Glomerular visceral epithelial cell (primary cell): Measurements from ENCODE around the gene SEC63.
"Not testable (repeated sequence)": the region's sequence is repeated elsewhere in the genome, so short reads cannot be mapped to it uniquely, and the experiment has no call there.

ENCODE experiments used
- DNase-seq: peaks from one replicate; pipeline ENCODE4 v3.0.0-alpha.2; 2016; ENCODE audit errors: extremely low spot score

SEC63 gene

DNA sequence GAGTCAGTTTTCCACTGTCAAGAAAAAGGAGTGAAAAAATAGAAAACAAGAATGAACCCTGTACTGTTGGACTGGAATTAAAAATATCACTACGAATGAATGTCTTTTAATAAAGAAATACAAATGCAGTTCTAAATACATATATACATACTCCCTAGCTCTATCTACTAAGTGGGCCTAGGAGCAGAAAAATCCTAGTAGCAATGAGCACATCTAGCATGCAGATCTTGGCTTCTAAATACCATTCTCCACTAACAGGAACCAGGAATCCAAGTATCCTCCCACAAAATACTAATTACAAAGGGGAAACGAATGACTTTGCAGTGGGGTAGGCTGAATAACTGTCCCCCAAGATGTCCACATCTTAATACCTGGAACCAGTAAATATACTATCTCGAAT, 25.4 kb downstream of the SEC63 start:
- DNase-seq: no peak

DNA sequence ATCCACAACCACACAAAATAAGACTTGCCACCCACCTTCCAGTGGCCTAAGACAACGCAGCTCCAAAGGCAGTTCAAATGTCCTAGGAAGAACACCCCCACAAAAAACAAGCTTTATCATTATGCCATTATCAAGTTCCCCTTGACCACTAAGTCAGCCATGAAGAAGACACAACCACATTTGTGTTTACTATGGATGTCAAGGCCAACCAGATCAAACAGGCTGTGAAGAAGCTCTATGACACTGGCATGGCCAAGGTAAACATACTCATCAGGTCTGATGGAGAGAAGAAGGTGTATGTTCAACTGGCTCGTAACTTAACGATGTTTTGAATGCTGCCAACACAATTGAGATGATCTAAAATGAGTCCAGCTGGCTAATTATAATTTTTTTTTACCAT, 26.1 kb downstream of the SEC63 start:
- no peak for DNase-seq

DNA sequence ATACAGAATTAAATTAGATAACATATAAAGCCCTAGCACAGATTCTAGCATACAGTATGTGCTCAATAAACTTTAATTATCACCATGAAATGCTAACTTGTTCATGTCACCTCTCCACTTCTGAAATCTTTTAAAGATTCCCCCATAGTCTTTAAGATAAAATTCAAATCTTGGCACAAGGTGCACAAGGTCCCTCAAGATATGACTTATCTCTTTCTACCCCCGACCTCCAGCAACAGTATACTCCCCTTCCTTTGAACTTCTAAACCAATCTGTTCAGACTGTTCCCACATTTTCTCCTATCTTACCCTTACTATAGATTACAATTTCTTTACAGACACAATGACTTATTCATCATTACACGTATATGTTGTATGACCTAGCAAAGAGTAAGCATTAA, 29.0 kb downstream of the SEC63 start:
- DNase-seq: no peak

DNA sequence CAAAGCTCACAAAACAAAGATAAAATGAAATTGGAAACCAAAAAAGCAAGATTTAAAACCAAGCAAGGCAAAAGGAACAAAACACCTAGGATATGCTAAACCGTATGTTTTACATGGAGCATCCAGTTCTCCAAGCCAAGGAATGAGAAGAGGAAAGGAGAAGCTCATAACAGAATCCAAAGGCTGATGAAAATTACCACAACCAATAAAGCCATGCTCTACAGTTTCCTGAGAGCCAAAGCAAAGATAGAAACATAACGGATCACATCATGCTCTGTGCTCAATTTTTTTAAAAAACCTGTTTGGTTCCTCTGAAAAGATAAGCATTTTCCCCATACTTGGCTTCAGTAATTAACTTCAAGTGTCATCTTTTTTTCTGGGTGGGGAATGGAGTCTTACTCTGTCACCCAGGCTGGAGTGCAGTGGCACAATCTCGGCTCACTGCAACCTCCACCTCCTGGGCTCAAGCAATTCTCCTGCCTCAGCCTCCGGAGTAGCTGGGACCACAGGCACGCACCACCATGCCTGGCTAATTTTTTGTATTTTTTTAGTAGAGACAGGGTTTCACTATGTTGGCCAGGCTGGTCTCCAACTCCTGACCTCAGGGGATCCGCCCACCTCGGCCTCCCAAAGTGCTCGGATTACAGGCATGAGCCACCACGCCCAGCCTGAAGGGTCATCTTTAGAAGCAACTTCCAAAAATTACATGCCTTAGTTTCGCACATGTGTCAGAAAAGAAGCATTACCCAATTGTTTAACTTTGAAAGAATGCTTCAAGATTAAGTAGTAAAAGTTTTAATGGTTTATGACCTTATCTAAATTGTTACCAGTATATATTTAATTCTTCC, 31.1 kb downstream of the SEC63 start:
- not testable (repeated sequence) for DNase-seq

DNA sequence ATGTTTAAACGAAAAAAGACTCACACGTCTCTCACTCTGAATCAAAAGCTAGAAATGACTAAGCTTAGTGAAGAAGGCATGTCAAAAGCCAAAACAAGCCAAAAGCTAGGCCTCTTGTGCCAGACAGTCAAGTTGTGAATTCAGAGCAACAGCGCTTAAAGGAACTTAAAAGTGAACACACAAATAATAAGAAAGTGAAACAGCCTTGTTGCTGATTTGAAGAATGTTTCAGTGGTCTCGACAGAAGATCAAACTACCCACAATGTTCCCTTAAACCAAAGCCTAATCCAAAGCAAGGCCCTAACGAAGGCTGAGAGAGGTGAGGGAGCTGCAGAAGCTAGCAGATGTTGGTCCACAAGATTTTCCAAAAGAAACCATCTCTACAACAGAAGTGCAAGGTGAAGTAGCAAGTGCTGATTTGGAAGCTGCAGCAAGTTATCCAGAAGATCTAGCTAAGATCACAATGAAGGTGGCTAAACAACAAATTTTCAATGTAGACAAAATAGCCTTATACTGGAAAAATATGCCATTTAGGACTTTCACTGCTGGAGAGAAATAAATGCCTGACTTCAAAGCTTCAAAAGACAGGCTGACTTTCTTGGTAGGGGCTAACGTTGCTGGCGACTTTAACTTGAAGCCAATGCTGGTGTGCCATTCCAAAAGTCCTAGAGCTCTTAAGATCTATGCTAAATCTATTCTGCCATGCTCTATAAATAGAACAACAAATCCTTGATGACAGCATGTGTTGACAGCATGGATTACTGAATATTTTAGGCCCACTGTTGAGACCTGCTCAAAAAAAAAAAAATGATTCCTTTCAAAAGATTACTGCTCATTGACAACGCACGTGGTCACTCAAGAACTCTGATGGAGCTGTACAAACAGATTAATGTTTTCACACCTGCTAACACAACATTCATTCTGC, 40.3 kb downstream of the SEC63 start:
- DNase-seq: no peak

GRCh38 chr6:107916961-107917360, 41.0 kb downstream of the SEC63 start:
- DNase-seq: not testable (repeated sequence)

DNA sequence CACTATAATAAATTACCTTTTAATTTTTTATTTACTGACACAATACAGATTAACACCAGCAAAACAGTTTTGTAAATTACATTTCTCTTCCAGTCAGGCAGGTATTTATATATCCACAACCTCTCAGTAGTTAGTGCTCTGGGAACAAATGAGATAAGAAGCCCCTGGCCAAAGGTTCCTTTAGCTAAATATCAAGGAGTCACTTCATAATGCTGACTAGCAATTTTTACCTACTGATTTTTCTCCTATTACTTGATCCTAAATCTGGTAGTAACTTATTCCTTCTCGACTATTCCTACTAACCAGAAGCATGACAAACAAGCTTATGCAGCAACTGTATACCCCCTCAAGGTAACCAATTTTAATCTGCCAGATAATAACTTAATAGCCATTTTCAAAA, 46.3 kb downstream of the SEC63 start:
- no peak for DNase-seq

GRCh38 chr6:107894809-107895396, 63.1 kb downstream of the SEC63 start:
- no peak for DNase-seq

- not testable (repeated sequence) for DNase-seq
Measured at GRCh38 chr6:107890431-107890830, 67.6 kb downstream of the SEC63 start.

GRCh38 chr6:107885950-107886349, 72.1 kb downstream of the SEC63 start:
- DNase-seq: not testable (repeated sequence)

- no peak for DNase-seq
Measured at GRCh38 chr6:107879941-107880340, 78.1 kb downstream of the SEC63 start.

DNA sequence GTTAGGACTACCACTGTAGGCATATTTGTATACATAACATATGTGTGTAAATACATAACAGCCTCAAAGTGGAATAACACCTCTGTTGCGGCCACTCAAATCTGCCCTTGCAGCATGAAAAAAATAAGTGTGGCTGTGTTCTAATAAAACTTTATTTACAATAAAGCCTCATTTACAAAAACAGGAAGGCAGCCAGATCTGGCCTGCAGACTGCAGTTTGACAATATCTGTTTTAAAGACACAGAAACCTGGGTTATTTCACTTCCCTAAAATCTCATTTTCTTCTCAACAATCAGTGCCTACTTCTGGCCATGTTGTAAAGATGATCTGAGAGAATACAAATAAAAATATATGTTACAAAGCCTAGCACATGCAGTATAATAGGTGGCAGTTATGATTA, 80.0 kb downstream of the SEC63 start:
- no peak for DNase-seq

GRCh38 chr6:107871976-107872375, 86.0 kb downstream of the SEC63 start:
- DNase-seq: no peak

- DNase-seq: not testable (repeated sequence)
Measured at GRCh38 chr6:107871512-107871911, 86.5 kb downstream of the SEC63 start.

DNA sequence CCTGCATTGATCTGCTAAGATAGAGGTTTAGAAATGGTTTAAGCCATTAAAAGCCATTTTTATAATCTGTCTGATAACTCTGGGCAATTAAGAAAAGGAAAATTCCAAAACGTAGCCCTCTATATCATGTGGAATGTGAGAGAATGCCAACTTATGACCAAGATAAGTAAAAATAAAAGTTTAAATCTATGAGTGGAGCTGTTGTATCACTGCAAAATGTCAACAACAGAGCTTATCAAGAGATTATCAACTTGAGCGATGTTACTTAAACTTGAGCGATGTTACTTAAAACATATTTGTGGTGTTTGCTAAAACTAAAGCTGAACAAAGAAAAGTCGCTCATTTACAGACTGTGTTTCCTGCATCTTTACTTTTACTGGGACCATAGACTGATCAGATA, 87.0 kb downstream of the SEC63 start:
- no peak for DNase-seq

- no peak for DNase-seq
Measured at GRCh38 chr6:107870381-107870780, 87.6 kb downstream of the SEC63 start.

DNA sequence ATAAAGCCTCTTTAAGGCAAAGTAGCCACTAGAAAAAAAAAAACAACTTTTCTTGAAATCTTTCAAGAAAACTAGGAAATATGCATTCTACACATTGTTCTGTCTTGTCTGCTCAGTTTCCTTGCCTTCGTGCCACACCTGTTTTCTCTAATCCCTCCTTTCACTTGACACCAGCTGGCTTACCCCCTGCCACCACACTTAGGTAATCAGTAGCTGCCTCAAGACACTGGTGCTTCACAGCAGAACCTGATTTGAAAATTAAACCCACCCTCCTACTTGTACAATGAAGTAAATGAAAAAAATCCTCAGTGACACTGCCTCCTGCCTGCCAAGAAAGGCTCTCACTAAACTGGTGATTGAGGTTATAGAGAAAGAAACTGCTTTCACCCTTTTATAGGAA, 88.1 kb downstream of the SEC63 start:
- DNase-seq: no peak

DNA sequence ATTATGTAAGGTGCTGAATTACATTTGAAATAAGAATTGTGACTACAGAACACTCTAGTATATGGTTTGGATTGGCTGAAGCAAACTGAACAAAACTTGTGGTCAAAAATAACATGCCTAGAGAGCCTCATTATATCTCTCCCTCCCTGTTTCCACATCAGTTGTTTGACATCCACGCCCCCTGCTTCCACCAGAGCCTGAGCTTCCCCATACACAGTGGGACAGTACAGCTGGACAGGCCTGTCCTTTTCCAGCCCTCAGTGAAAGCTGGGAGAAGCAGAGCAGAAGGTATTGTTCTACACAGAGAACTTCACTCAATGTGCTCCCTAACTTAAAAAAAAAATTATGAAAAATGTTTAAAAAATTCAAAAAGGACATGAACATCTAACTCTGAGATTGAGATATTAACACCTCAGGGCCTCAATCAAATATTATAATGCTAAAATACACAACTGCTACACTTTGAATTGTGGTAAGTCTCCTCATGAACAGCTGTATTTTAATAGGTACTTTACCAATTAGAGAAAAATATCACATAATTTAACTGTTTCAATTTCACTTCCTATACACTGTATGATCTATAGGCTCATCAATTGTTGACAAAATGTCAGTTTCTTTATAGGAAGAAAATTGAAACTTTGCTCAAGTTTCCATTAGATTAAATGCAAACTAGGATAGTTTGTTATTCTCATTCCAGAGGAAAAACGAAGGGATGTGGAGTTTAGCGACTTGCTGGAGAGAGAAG, 89.0 kb downstream of the SEC63 start:
- DNase-seq: no peak

- no peak for DNase-seq
Measured at GRCh38 chr6:107867302-107867615, 90.7 kb downstream of the SEC63 start.

GRCh38 chr6:107866606-107867301, 91.3 kb downstream of the SEC63 start:
- DNase-seq: peak; percentile 30
